CD4-positive, alpha-beta T cell treated with Interleukin-17A for 4 hours (primary cell): ENCODE results near the gene CLDN12.

Experiments
- DNase-seq: peaks from one replicate; pipeline ENCODE4 v3.0.0-alpha.2; 2020; ENCODE audit warnings: mixed read lengths

Gene CLDN12

DNA sequence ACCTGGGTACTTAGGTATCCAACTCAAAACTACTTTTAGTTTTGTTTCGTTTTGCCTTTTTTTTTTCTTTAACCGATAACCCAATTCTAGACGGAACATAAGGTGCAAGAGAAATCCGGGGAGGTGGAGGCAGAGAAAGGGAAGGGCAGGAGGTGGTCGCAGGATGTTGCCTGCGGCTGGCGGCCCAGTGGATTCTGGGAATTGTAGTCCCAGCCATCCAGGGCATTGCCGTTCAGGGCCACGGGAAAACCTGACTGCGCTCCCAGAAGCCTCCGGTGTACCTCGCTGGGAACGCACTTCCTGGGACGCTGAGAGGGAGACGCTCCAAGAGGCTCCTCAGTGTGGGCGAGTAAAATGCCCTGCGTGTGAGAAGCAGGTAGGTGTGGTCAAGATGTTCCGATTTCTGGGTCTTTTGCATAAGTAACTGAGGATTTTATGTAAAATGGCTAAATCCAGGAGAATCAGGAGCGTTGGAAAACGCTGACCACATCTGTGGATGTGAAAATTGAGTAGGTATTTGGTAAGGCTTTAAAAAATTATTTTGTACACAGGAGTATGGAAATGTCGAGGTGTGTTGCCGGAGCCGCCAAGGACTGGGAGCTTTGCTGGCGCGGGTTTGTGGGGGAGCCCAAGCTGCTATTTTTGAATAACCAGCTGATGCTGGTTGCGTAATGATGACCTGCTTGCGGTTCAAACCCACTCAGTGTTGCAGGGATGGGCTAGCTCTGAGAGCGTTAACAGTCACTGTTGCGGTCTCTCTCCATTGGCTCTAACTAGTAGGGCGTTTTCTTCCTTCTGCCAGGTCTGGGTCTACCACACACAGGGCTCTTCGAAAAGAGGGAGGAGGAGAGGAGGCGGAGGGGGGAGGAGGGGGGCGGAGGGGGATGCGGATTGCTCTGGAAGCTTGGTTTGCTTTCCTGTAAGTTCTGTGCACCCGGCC lies at the start of gene CLDN12:
Gene CLDN12, plus strand, starts transcription at position 288 of the 940 bp plus-strand sequence. CDS start 9,216 bp downstream, outside the sequence.
- DNase-seq: peak; percentile 65

DNA sequence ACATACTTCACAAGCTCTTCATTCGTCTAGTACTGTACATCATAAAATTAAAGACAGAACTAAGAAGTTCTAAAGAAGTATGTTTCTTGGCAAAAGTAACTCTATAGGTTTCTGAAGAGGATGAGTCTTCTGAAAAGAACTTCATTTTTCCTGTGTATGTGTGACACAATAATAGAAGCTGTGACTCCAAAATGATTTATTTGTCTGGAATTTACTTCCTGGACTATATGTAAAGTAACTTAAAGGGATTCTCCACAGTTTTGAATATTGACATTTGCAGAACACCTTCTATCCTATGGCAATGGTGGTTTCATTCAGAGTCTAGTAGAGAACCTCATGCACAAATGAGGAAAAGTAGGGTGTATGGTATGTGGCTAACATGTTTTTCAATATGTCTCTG lies 19.8 kb upstream of the CLDN12 start:
- no peak for DNase-seq

DNA sequence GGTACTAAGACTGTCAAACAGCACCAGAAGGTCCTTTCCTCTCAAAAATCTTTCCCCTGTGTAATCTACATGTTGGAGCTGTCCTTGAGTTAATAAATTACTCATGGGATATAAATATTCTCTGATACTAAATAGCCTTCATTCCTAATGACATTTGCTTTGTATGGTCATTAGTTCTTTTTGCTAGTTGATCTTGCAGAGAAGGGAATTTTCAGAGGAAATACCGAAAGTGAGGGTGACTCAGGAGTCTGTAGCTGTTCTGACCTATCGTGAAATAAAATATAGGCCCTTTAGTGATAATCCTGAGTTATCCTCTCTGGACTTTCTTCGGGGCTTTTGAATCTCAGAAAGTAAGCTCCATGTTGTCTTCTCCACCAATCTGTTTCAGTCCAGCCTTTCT lies 19.4 kb upstream of the CLDN12 start:
- no peak for DNase-seq

DNA sequence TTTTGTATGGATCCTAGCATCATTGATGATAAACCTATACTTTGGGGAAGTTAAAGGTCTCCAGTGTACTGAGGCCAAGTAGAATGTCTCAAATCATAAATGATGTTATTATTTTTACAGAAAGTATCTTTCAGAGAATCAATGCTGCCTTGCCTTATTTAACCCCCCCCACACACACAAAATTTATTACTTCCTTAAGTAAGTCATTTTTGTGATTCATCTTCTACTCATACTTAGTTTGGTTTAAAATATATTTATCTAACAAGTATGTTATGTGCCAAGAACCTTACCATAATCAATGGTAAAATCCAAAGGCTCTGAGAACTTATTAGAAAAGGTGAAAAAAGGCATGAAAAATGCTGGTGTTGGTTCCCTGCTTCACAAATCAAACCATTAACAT lies 18.8 kb upstream of the CLDN12 start:
- DNase-seq: no peak

DNA sequence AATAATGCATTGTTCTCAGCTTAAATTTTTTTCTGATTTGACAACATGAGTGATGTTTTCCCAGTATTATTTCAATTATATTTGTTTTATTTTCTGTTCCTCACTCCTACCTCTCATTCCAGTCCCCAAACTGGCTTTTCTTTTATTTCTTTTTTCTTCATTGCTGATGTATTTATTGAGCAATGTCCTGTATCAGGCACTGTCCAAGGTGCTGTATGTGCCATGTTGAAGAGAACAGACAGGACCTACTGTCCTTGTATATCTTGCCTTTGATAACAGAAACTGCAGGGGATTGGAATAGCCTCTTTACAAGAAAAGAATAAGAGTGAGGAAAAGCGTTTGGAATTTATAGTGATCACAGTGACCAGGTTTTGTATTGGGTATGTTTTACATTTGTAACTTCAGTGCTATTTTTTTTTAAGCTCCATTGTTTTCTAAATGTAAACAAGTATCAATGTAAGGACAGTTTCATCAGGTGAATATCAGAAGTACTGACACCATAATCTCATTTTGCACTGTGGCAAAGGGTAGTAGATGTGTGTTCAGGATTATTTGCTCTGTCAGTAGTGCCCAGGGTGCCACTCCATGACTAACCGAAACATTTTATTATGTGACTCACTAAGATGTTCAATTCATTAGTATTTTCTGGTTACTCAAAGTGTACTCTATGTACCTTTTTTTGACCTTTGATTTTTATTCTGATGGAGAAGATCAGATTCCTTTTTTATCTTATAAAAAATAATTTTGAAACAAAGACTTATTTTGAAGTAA lies 15.6 kb upstream of the CLDN12 start:
- no peak for DNase-seq

DNA sequence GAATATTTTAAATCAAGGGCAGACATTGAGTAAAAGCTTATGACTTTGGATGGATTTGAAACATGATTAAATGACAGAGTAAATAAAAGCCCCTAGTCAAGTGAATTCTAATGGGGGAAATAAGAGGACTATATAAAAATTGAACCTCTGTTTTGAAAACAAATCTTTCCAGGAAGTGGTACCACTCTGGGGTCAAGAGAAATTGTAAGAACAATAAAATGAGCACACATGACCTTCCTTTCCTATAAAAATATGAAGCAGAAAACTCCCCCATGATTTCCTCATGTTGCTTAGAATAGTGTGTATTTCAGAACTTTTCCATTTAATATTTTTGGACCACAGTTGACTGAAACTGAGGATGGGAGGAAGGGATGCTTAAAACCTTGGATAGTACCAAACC lies 12.3 kb upstream of the CLDN12 start:
- no peak for DNase-seq

DNA sequence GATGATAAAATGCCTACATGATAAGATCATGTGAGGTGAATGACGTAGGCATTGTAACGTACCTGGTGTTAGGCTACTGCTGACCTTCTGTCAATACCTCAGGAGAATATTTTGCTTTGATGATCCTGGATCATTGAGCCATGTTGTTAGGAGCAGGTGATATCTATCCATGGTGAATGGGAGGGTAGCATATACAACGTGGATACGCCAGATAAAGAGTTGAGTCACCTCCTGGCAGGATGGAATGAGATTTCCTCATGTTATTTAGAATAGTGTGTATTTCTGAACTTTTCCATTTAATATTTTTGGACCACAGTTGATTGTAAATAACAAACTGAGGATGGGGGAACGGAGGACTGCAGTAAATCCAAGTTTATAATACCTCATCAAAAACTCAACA lies 11.8 kb upstream of the CLDN12 start:
- DNase-seq: no peak

DNA sequence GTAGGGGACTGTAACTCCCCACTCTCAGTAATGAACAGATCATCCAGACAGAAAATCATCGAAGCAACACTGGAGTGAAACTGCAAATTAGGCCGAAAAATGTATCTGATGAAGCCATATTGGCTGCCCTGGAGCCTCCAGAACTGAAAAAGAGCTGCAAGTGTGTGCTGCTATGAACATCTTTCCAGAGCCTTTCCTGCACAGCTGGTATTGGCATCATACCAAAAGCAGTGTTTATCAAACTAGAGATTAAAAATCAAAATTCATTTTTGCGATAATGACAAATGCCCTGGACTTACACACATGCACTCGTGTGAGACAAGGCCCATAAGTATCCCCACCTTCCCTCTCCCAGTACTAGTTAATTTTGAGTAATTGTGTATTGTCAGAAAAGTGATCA lies 6.8 kb upstream of the CLDN12 start:
- no peak for DNase-seq

DNA sequence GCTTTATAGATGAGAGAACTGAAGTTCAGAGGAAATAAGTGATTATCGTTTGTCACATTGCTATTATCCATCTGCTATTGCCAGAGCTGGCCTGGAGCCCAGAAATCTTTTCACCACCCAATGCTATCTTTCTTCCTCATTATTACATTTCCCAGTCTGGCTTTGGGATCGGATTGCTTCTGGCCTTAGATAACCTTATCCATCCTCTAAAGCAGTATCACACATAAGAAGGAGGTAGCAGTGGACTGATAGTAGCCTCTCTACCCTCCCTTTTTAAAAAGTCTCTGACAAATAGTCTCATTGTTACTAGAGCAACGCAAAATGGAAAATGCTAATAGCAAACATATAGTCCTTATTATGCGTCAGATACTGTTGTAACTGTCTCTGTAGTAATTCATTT lies 1.3 kb upstream of the CLDN12 start:
- no peak for DNase-seq

DNA sequence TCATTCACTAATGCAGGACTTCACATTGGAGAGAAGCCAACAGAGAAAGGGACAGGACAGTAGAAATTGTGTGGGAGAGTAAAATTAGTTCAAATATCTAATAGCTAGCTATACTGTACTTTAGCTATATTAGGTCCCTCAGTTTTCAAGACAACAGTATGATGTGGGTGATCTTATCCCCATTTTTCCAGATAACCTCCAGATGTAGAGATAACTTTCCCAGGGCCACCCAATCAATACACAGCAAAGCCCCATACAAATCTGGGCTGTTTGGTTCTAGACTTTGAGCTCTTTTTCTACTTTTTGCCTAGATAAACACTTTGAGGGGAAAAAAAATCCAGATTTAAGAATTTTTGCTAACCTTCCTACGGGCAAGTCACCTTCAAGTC lies 482 bp upstream of the CLDN12 start:
- DNase-seq: no peak

DNA sequence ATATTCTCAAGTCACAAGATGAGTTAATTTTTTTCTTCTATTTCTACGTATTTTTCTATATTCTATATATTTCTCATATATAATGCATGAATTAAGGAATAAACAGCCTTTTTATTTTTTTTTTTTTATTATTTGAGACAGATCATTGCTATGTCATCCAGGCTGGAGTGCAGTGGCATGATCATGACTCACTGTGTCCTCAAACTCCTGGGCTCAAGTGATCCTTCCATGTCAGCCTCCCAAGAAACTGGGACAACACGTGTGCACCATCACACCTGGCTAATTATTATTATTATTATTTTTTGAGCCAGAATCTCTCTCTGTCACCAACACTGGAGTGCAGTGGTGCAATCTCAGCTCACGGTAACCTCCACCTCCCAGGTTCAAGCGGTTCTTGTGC lies 1.5 kb downstream of the CLDN12 start:
- DNase-seq: no peak

DNA sequence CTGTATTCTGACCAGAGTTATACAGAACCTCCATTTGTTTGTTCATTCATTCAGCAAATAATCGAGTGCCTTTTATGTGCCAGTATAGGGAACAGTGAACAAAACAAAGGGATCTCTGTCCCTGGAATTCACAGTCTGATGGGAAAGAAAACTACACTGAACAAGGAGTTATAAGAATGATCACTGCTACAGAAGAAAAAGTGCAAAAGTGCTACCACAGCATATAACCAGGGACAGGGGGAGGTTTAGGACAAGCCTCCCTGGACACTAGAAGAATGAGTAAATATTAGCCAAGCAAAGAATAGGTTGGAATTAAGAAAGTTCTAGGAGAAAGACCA lies 4.2 kb downstream of the CLDN12 start:
- no peak for DNase-seq

DNA sequence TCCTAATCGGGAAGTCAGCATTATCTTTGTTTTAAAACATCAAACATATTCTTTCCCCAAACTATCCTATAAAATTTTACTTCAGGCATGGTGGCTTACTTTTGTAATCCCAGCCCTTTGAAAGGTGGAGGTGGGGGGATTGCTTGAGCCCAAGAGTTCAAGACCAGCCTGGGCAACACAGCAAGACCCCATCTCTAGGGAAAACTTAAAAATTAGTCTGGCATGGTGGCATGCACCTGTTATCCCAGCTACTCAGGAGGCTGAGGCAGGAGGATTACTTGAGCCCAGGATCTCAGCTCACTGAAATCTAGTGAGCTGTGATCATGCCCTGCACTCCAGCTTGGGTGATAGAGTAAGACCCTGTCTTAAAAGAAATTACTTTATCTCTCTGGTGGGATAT lies 4.9 kb downstream of the CLDN12 start:
- no peak for DNase-seq

DNA sequence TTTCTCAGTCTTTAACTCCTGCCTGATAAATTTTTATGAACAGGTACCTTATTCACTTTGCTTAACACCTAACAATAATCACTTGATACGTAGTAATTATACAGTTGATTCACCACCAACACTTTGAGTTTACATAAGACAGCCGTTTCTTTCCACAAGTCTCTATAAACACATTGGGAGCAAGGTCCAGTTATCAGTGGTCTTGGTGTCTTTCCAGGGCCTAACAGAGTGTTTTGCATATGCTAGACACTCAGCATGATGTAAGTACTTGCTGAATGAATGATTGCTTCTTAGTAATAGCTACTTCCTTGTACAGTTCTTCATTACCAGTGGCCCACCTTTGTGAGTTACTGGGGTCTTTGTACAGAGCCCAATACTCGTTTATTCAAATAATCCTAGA lies 6.4 kb downstream of the CLDN12 start:
- DNase-seq: no peak

DNA sequence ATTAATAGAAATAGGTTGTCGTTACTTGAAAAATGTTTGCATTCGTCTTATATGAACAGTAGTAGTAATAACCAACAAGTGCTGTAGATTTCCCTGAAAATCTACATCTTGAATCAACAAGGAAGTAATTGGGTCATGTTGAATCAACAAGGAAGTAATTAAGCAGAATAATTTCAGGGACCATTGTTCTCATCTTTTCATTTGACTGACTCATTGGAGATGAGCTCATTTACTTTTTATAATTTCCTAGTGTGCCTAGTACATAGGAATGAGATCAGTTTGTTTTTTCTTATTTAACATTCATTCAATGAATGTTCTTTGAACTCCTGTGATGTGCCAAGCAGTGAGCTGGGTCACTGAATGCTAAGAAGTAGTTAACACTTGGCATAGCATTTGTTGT lies 8.2 kb downstream of the CLDN12 start:
- DNase-seq: no peak

DNA sequence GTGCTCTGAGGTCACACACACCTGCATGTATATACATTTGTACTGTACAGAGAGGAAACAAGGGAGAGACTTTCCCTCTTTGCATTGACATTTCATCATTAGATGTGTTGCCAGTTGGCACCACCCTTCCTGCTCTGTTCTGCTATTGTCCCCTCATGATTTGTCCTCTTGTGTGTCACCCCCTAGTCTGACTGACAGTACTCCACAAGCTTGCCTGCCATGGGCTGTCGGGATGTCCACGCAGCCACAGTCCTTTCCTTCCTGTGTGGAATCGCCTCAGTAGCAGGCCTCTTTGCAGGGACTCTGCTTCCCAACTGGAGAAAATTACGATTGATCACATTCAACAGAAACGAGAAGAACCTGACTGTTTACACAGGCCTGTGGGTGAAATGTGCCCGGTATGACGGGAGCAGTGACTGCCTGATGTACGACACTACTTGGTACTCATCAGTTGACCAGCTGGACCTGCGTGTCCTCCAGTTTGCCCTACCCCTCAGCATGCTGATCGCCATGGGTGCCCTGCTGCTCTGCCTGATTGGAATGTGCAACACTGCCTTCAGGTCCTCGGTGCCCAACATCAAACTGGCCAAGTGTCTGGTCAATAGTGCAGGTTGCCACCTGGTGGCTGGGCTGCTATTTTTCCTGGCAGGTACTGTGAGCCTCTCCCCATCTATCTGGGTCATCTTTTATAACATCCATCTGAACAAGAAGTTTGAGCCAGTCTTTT lies 9.4 kb downstream of the CLDN12 start:
- DNase-seq: peak; percentile 31

DNA sequence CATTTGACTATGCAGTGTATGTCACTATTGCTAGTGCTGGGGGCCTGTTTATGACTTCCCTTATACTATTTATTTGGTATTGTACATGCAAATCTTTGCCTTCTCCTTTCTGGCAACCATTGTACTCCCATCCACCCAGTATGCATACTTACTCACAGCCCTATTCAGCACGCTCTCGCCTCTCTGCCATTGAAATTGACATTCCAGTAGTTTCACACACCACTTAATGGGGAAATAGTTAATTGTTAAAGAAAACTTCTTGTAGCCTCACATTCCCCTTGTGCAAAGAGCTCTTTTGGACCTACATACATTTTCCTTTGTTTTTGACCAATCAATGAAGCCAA lies 9.9 kb downstream of the CLDN12 start:
- no peak for DNase-seq

DNA sequence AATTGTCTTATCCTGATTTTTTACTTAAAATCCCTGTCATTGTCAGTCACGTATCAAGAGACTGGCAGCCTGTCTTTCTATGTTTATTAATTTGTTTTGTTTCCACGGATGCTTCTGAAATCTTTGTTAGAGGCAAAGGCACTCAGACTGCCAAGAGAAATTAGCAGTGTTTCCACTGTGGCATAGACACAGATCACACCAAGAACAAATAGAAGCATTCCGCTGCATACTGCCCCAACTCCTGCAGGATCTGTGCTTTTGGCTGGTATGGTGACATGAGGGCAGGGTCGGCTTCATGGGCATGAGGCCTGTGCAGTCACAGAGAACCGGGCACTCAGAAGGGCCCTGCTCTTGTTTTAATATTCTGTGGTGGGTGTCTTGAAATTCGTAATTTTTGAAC lies 18.4 kb downstream of the CLDN12 start:
- no peak for DNase-seq

DNA sequence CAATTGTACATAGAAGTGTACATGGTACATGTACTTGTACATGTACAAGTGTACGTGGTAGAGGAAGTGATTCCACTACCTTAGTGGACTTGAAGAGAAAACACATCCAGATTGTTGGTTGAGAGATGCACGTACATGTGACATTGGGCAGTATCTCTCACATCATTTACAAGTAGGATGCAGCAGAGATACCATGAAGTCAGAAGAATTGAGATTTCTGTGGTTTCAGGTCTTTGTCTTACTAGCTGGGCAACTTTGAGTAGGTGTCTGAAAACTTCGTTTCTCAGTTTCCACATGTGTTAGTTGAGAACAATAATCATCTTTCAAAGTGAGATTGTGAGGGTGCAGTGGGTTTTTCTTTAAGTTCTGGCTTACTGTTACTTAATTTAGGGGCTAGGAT lies 21.5 kb downstream of the CLDN12 start:
- DNase-seq: no peak

DNA sequence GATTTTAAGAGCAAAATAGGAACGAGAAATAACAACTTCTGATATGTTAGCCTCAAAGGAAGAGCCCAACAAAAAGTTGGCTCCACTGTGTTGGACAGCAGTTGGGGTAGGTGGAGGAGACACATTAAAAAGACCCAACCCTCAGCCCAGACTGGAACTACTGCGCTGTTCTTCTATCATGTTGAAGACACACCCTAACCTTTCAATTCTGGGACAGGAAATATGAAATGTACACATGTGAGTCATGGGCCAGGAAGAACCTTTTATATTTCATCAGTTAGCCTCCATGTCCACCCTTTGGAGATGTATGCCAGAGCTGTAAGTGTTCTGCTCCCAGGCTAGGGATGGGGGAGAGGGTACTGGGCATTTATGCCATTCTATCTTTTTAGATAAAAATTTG lies 22.1 kb downstream of the CLDN12 start:
- DNase-seq: no peak

DNA sequence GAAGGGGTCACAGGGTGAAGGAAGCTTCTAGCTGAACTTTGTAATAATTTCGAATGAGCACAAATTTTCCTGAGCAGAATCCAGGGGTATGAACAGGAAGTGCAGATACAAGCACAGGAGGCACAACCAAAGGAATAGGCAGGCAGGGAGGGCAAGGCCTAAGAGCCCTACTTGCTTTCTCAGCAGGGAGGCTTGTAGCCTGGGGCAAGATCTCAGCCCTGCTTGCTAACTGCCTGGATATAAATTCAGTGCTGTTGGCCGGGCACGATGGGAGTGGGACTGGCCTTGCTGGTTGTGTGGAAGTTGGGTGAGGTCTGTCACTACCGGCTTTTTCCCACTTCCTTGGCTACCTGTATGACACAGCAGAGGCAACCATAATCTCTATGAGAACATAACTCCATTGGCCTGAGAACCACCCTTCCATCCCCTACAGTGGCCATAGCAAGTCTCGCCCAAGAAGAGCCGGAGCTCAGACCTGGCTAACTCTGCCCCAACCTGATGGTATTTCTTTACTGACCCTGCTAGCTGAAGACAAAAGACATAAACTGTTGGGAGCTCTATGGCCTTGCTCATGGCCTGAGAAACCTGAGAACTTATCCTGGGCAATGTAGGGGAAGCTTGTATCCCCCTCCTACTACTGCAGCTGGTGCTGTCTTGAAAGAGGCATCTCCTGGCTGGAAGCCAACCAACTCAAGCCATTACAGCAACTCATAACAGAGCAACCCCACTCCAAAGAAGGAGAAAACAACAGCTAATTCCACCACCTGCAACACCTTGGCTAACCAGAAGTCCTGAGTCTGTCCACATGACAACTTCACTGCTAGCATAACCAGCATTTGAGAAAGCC lies 27.6 kb downstream of the CLDN12 start:
- no peak for DNase-seq

DNA sequence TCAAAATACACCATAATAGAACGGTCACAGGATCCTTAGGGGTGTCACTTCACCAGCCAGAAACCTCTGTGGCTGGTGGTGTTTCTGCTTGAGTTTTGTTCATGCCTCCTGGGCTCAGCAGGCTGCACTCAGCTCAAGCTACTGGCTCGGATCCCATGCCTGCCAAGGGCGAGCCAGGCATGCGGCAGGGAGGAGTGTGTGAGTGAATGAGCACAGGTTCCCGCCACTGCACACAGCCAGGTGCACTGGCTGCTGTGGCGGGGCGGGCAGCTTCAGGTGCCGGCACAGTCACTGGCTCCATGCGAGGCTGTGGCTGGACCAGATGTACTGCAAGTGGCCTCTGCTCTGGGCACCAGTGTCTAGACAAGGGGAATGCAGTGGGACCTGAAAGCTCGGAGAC lies 29.5 kb downstream of the CLDN12 start:
- no peak for DNase-seq

DNA sequence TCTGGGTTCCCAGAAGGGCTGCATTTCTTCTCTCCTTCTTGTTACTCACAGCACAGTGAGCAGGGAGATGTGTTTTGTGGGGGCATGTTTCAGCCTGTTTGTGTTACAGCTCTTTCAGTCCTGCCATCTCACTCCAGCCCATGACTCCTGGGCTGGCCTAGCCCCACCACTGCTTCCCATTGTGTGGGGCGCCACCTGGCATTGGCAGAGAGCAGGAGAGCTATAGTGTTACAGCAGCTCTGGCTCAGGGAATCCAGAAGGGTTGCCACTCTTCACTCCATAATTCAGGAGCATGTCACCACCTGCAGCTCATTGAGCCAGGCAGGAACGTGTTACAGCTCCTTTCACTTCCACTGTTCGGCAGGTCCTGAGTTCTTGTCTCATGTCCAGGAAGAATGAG lies 30.0 kb downstream of the CLDN12 start:
- DNase-seq: no peak
